ENCODE measurements around the gene CAPN3. TPM values are rescaled to one million over a fixed set of nuclear protein-coding genes. Genes with fewer than 3 reads are reported as not detected.

Gene CAPN3
- total RNA-seq, 1 donor from 2014 or later: 2.8 TPM

DNA sequence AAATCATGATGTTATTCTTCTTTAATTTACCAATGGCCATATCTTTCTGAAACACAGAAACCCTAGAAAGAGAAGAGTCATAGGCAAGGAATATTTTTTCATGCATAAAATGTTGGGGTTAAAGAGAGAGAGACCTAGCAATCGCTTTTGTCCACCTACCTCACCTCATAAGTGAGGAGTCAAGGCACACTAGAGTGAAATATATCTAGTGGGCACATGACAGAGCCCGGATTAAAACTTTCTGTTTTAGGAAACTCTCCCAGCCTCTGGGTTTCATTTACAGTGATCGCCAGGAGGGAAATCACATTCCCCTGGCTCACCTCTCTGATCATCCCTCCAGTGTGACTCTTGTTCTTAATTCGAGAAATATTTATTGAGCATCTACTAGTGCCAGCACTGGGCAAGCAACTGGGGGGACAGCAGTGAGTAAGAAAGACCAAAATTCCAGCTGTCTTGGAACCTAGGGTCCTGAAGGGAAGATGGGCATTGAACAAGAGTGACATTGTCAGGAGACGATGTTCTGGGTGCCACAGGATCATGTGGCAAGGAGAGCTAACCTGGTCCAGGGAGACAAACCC is 1.3 kb downstream of the CAPN3 start:
- Mint-ChIP-seq H3K27ac (ENCODE audit: unreplicated experiment) (no peak overlapping the region), H3K4me1 (ENCODE audit: low read depth) (peaks cover 4% of the 10 kb centered on the region), H3K9me3 (ENCODE audit: low read depth) (no peaks in the 10 kb centered on the region), H3K36me3 (ENCODE audit: low read depth) (peaks cover 6% of the 10 kb centered on the region), H3K4me3 (ENCODE audit: unreplicated experiment) (no peak overlapping the region), H3K27me3 (ENCODE audit: low read depth) (no peaks in the 10 kb centered on the region)
- TF ChIP-seq, protein P1, sequence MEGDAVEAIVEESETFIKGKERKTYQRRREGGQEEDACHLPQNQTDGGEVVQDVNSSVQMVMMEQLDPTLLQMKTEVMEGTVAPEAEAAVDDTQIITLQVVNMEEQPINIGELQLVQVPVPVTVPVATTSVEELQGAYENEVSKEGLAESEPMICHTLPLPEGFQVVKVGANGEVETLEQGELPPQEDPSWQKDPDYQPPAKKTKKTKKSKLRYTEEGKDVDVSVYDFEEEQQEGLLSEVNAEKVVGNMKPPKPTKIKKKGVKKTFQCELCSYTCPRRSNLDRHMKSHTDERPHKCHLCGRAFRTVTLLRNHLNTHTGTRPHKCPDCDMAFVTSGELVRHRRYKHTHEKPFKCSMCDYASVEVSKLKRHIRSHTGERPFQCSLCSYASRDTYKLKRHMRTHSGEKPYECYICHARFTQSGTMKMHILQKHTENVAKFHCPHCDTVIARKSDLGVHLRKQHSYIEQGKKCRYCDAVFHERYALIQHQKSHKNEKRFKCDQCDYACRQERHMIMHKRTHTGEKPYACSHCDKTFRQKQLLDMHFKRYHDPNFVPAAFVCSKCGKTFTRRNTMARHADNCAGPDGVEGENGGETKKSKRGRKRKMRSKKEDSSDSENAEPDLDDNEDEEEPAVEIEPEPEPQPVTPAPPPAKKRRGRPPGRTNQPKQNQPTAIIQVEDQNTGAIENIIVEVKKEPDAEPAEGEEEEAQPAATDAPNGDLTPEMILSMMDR (IDR thresholded peaks at IDR 0.05): no peak
- no peak for DNase-seq (ENCODE audit: low spot score)

DNA sequence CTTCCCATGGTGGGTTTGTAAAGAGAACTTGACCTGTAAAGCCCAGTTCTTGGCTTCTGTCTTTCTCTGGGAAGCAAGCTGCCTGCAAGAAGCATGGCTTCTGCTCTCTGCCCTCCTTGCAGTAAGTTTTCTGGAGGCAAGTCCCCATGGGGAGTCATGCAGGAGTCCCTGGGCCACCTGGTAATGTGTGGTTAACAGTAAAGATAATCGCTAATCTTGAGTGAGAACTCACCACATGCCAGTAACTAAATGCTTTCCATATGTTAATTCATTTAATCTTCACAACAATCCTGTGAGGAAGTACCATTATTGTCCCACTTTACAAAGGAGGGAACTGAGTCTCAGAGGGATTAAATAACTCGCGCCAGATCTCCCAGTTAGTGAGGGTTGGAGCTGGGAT is 4.2 kb downstream of the CAPN3 start:
- Mint-ChIP-seq H3K4me1 (ENCODE audit: low read depth) (peaks cover 4% of the 10 kb centered on the region), H3K9me3 (ENCODE audit: low read depth) (no peaks in the 10 kb centered on the region), H3K27ac (ENCODE audit: unreplicated experiment) (no peak overlapping the region), H3K36me3 (ENCODE audit: low read depth) (peaks cover 6% of the 10 kb centered on the region), H3K27me3 (ENCODE audit: low read depth) (no peaks in the 10 kb centered on the region), H3K4me3 (ENCODE audit: unreplicated experiment) (no peak overlapping the region)
- no peak for DNase-seq (ENCODE audit: low spot score)
- TF ChIP-seq, protein P1 (IDR thresholded peaks at IDR 0.05): no peak

DNA sequence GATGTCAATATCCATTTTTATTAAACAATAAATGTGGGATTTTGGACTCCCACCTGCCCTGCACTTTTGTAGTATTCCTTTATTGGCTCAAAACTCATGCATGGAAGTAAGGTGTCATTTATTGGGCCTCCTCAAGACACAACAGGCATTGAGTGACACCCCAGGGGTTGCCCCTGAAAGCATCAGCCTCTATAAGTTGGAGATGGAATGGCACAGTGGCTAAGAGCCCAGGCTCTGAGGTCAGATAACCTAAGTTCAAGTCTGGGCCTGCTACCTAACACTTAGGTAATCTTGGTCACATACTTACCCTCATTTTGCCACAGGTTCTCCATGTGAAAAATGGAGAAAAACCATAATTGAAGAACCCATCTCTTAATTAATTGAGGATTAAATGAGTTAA is 4.6 kb downstream of the CAPN3 start:
- DNase-seq (ENCODE audit: low spot score): no peak
- no peaks in the 10 kb centered on the region for H3K27me3 Mint-ChIP-seq (ENCODE audit: low read depth)
- TF ChIP-seq, protein P1 (IDR thresholded peaks at IDR 0.05): no peak
- no peak overlapping the region for H3K27ac Mint-ChIP-seq (ENCODE audit: unreplicated experiment)
- no peak overlapping the region for H3K4me3 Mint-ChIP-seq (ENCODE audit: unreplicated experiment)
- peaks cover 2% of the 10 kb centered on the region for H3K9me3 Mint-ChIP-seq (ENCODE audit: low read depth)
- peaks cover 4% of the 10 kb centered on the region for H3K4me1 Mint-ChIP-seq (ENCODE audit: low read depth)
- peaks cover 7% of the 10 kb centered on the region for H3K36me3 Mint-ChIP-seq (ENCODE audit: low read depth)

DNA sequence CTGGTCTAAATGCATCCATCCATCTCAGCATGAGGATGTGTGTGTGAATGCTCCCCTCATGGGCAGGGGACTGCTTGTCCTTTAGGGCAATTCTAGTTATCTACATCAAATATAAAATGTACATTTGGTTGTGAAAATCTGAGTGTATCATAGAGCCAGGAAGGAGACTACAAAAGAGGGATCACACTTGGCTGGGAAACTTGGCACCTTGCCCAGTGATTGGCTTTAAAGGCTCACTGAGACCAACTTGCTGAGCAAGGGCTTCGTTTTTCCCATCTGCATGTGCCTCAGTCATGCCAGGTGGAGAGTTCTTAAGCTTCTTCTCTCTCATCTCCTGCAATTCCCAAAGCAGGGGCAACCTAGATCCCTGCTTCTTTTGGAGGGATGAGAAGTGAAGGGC is 5.2 kb downstream of the CAPN3 start:
- H3K9me3 Mint-ChIP-seq (ENCODE audit: low read depth): peaks cover 5% of the 10 kb centered on the region
- no peak overlapping the region for H3K27ac Mint-ChIP-seq (ENCODE audit: unreplicated experiment)
- no peaks in the 10 kb centered on the region for H3K27me3 Mint-ChIP-seq (ENCODE audit: low read depth)
- H3K4me3 Mint-ChIP-seq (ENCODE audit: unreplicated experiment): no peak overlapping the region
- DNase-seq (ENCODE audit: low spot score): no peak
- H3K36me3 Mint-ChIP-seq (ENCODE audit: low read depth): peaks cover 9% of the 10 kb centered on the region
- TF ChIP-seq, protein P1 (IDR thresholded peaks at IDR 0.05): no peak
- H3K4me1 Mint-ChIP-seq (ENCODE audit: low read depth): no peaks in the 10 kb centered on the region

DNA sequence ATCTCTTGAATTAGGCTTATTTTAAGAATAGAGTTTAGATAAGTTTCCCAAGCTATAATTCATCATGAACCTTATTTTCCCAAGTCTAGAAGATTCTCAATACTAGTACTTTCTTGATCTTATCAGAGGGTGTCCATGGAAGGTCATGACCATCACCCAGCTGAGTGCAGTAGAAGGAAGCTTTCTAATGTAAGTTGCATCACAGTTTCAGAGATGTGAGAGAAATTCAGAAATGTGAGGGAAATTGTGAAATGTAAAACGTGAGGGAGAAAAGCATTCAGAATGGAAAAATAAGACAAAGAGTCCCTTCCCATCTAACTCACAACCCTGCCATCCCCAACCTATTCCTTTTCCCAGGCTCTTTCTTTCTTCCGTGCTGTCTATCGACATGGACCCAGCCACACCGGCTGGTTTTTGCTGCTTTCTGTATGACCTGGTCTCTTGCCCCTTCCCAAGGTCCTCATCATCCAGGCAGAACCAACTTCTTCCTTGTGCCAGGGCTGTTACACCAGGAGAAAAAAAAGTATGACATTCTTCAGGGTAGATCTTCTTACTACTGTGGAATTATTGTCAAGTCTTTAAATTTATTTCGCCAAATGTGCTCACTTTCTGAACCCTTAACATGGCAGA is 6.7 kb downstream of the CAPN3 start:
- Mint-ChIP-seq H3K27ac (ENCODE audit: unreplicated experiment) (no peak overlapping the region), H3K27me3 (ENCODE audit: low read depth) (no peaks in the 10 kb centered on the region), H3K4me1 (ENCODE audit: low read depth) (no peaks in the 10 kb centered on the region), H3K9me3 (ENCODE audit: low read depth) (peaks cover 5% of the 10 kb centered on the region), H3K4me3 (ENCODE audit: unreplicated experiment) (no peak overlapping the region), H3K36me3 (ENCODE audit: low read depth) (peaks cover 7% of the 10 kb centered on the region)
- DNase-seq (ENCODE audit: low spot score): no peak
- TF ChIP-seq, protein P1 (IDR thresholded peaks at IDR 0.05): no peak
